Fibroblast of mammary gland (primary cell): ENCODE results near the gene ANO6.

Experiments used
- DNase-seq: peaks from one replicate; pipeline ENCODE4 v3.0.0-alpha.2; 2010; ENCODE audit warnings: low read depth
- H3K4me3 ChIP-seq: 2 replicates; pipeline ENCODE4 v1.5.1; 2011; ENCODE audit warnings: low read depth, mild to moderate bottlenecking, low read length, moderate library complexity; ENCODE audit not compliant: control insufficient read depth
- CTCF ChIP-seq: conservative IDR thresholded peaks from 2 replicates; pipeline ENCODE4 v1.5.1; 2011; ENCODE audit warnings: low read depth, low read length, inconsistent platforms; ENCODE audit not compliant: control insufficient read depth, insufficient read depth

Gene ANO6

GRCh38 chr12:45278447-45278846, 62.6 kb downstream of the ANO6 start:
- no peak overlapping the region for H3K4me3 ChIP-seq
- DNase-seq: peak; percentile 29
- TF ChIP-seq CTCF: no peak

- TF ChIP-seq CTCF: no peak
- no peak for DNase-seq
- no peak overlapping the region for H3K4me3 ChIP-seq
These were observed 64.3 kb downstream of the ANO6 start for GRCh38 chr12:45279931-45280830.

GRCh38 chr12:45281994-45282393, 66.1 kb downstream of the ANO6 start:
- TF ChIP-seq CTCF: no peak
- no peak for DNase-seq

GRCh38 chr12:45282411-45282810, 66.5 kb downstream of the ANO6 start:
- no peak overlapping the region for H3K4me3 ChIP-seq
- DNase-seq: no peak

More at GRCh38 chr12:45281994-45282393, 66.1 kb downstream of the ANO6 start:
- no peak overlapping the region for H3K4me3 ChIP-seq

GRCh38 chr12:45284096-45284901, 68.4 kb downstream of the ANO6 start:
- TF ChIP-seq CTCF: no peak
- H3K4me3 ChIP-seq: no peak overlapping the region
- peak; percentile 29 for DNase-seq

More at GRCh38 chr12:45282411-45282810, 66.5 kb downstream of the ANO6 start:
- no peak for TF ChIP-seq CTCF

- no peak for TF ChIP-seq CTCF
- no peak overlapping the region for H3K4me3 ChIP-seq
- no peak for DNase-seq
These were observed 69.8 kb downstream of the ANO6 start for GRCh38 chr12:45285717-45286116.
